Liver (tissue), 9 donors: ENCODE data around the gene FAXDC2. TPM values are rescaled to one million over a fixed set of nuclear protein-coding genes. Genes with fewer than 3 reads are reported as not detected.

Experiments used
- DNase-seq: peaks from one replicate; pipeline ENCODE4 v3.0.0-alpha.2; 2017; ENCODE audit warnings: low spot score
- H3K27ac ChIP-seq, 2 donors: one replicate each; pipeline ENCODE4 v1.7.0; 2013; ENCODE audit warnings: inconsistent platforms in 2 of 2, low read length in 2 of 2, control low read depth in 1 of 2, low read depth in 1 of 2, mild to moderate bottlenecking in 1 of 2
- H3K27me3 ChIP-seq, 4 donors: one replicate each; pipeline versions ENCODE4 v1.6.1 to v1.7.0; 2013; ENCODE audit warnings: low read length in 3 of 4, inconsistent platforms in 1 of 4, mild to moderate bottlenecking in 1 of 4, moderate library complexity in 1 of 4; ENCODE audit not compliant: control insufficient read depth in 4 of 4, insufficient read depth in 4 of 4
- H3K36me3 ChIP-seq, 4 donors: one replicate each; pipeline versions ENCODE4 v1.6.1 to v1.7.0; 2013; ENCODE audit warnings: low read length in 3 of 4, mild to moderate bottlenecking in 3 of 4, low read depth in 1 of 4, moderate library complexity in 1 of 4; ENCODE audit not compliant: control insufficient read depth in 4 of 4, insufficient read depth in 3 of 4
- H3K4me1 ChIP-seq, 4 donors: one replicate each; pipeline versions ENCODE4 v1.6.1 to v1.7.0; 2013; ENCODE audit warnings: low read length in 3 of 4, mild to moderate bottlenecking in 3 of 4, moderate library complexity in 1 of 4; ENCODE audit not compliant: control insufficient read depth in 4 of 4, insufficient read depth in 4 of 4
- H3K4me3 ChIP-seq, 3 donors: one replicate each; pipeline versions ENCODE4 v1.6.1 to v1.7.0; 2013; ENCODE audit warnings: low read length in 3 of 3, control low read depth in 1 of 3, low read depth in 1 of 3, mild to moderate bottlenecking in 1 of 3
- H3K9ac ChIP-seq, 2 donors: one replicate each; pipeline ENCODE4 v1.7.0; 2013; ENCODE audit warnings: low read length in 2 of 2, mild to moderate bottlenecking in 2 of 2, moderate library complexity in 2 of 2, control low read depth in 1 of 2, low read depth in 1 of 2
- H3K9me3 ChIP-seq, 4 donors: one replicate each; pipeline versions ENCODE4 v1.6.1 to v1.7.0; 2013; ENCODE audit warnings: low read length in 3 of 4; ENCODE audit not compliant: control insufficient read depth in 4 of 4
- EGR1 ChIP-seq, 2 donors: IDR thresholded peaks; 2 replicates each; pipeline ENCODE4 v1.6.1; 2016 to 2018; ENCODE audit warnings: antibody characterized with exemption in 2 of 2, low read depth in 2 of 2
- FOXA1 ChIP-seq: IDR thresholded peaks from 2 replicates; pipeline ENCODE4 v1.6.1; 2016; ENCODE audit warnings: antibody characterized with exemption
- FOXA2 ChIP-seq: IDR thresholded peaks from 2 replicates; pipeline ENCODE4 v1.6.1; 2016; ENCODE audit warnings: antibody characterized with exemption
- GABPA ChIP-seq, 2 donors: IDR thresholded peaks in 1 of 2; conservative IDR thresholded peaks in 1 of 2; 2 replicates each; pipeline ENCODE4 v1.6.1; 2016; ENCODE audit warnings: antibody characterized with exemption in 2 of 2, mild to moderate bottlenecking in 1 of 2, moderate library complexity in 1 of 2
- HNF4A ChIP-seq, 2 donors: conservative IDR thresholded peaks; 2 replicates each; pipeline ENCODE4 v1.6.1; 2016; ENCODE audit warnings: antibody characterized with exemption in 2 of 2, mild to moderate bottlenecking in 2 of 2
- HNF4G ChIP-seq: IDR thresholded peaks from 2 replicates; pipeline ENCODE4 v1.6.1; 2016; ENCODE audit warnings: antibody characterized with exemption
- JUND ChIP-seq, 2 donors: IDR thresholded peaks; 2 replicates each; pipeline ENCODE4 v1.6.1; 2016; ENCODE audit warnings: antibody characterized with exemption in 2 of 2
- NR2F2 ChIP-seq: IDR thresholded peaks from 2 replicates; pipeline ENCODE4 v1.6.1; 2016; ENCODE audit warnings: antibody characterized with exemption
- RAD21 ChIP-seq, 2 donors: IDR thresholded peaks; 2 replicates each; pipeline ENCODE4 v1.6.1; 2016; ENCODE audit warnings: antibody characterized with exemption in 2 of 2, mild to moderate bottlenecking in 2 of 2
- RXRA ChIP-seq, 2 donors: IDR thresholded peaks; 2 replicates each; pipeline ENCODE4 v1.6.1; 2017 to 2018; ENCODE audit warnings: antibody characterized with exemption in 2 of 2, mild to moderate bottlenecking in 1 of 2
- SP1 ChIP-seq: IDR thresholded peaks from 2 replicates; pipeline ENCODE4 v1.6.1; 2018; ENCODE audit warnings: antibody characterized with exemption, mild to moderate bottlenecking
- TAF1 ChIP-seq: conservative IDR thresholded peaks from 2 replicates; pipeline ENCODE4 v1.6.1; 2016; ENCODE audit warnings: antibody characterized with exemption, mild to moderate bottlenecking
- YY1 ChIP-seq: IDR thresholded peaks from 2 replicates; pipeline ENCODE4 v1.6.1; 2016; ENCODE audit warnings: antibody characterized with exemption, mild to moderate bottlenecking
- WGBS: extraction: QIAGEN DNeasy Blood & Tissue Kit; methylation state at CpG from one replicate; pipeline ENCODE4 v1.1.7; 2013; 5-methylcytosine and 5-hydroxymethylcytosine counted together
- polyA plus RNA-seq, 2 donors: library from polyadenylated mRNA; stranded (reverse) in 1 of 2; unstranded in 1 of 2; fragments of 200-250 nt in 1 of 2; fragments of >200 nt in 1 of 2; fragmentation: Nextera tagmentation in 1 of 2; extraction: Ambion mirVana in 1 of 2; gene quantifications; one replicate each; pipeline versions ENCODE4 v1.2.1 to v1.2.3, GENCODE V29; 2013 to 2015
- total RNA-seq, 2 donors: library from RNA; depleted of rRNA; stranded (reverse); fragments of >200 nt; gene quantifications; one replicate each; pipeline ENCODE4 v1.2.3, GENCODE V29; 2014
- TF ChIP-seq, protein P1 (sequence below): IDR thresholded peaks from 2 replicates; pipeline ENCODE4 v1.6.1; 2016; ENCODE audit warnings: antibody characterized with exemption
- TF ChIP-seq, protein P2 (sequence below): IDR thresholded peaks from 2 replicates; pipeline ENCODE4 v1.6.1; 2016; ENCODE audit warnings: antibody characterized with exemption
- TF ChIP-seq, protein P3 (sequence below): IDR thresholded peaks from 2 replicates; pipeline ENCODE4 v1.6.1; 2016; ENCODE audit warnings: antibody characterized with exemption
- TF ChIP-seq, protein P4 (sequence below): fragments of 150-350 bp; IDR thresholded peaks from 2 replicates; pipeline ENCODE4 v1.5.1; 2017; ENCODE audit warnings: improper control_type of control experiment, low read depth, low read length; ENCODE audit not compliant: missing input control
- TF ChIP-seq, protein P5 (sequence below): IDR thresholded peaks from 2 replicates; pipeline ENCODE4 v1.6.1; 2016; ENCODE audit warnings: antibody characterized with exemption, mild to moderate bottlenecking
- donor health status: healthy.
- donor health status: healthy.
- donor health status: healthy.
- donor health status: healthy.
- donor health status: healthy.

Gene FAXDC2
- total and polyA plus RNA-seq, 4 donors: 27.5 to 110 (median 64.5) TPM

DNA sequence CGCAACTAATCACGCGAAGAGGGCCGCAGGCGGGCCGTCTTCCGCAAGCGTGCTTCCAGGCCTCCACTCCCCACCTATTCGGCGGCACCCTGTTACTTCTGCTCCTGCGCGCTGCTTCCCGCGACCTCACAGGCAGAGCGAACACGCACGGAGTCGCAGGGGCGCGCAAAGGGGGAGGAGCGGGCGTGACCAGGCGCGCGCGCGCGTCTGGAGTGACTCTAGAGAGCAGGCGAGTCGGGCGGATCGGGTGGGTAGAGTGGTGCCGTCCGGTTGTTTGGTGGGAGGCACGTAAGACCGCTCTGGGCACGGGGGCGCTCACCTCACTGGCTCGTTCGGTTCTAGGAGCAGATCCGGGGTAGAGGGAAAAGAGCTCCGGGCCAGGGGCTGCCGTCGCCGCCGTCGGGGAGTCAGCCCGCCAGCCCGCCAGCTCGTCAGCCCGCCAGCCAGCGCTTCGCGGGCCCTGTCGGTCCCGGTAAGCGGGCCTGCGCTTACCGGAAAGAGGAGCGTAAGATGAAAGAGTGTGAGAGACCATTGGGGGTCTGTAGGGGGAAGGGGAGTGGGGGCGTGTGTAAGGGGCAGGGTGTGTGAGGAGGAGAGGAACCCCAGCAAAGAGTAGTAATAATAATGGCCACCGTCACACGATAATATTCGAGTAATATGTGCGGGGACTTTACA is 8.0 kb upstream of the FAXDC2 start, which contains the start of gene CNOT8 (continued):
- no peak for TF ChIP-seq JUND (IDR thresholded peaks at IDR 0.05)
- peak; percentile 34 to 61 for TF ChIP-seq RAD21 (IDR thresholded peaks at IDR 0.05)
- TF ChIP-seq GABPA (IDR thresholded peaks at IDR 0.05 in 1 of 2, conservative IDR thresholded peaks at IDR 0.05 in 1 of 2): peak in 1 of 2 donors; percentile 57
- peak in 1 of 2 donors; percentile 35 for TF ChIP-seq EGR1 (IDR thresholded peaks at IDR 0.05; ENCODE audit: low read depth in 2 of 2)
- TF ChIP-seq, protein P1, sequence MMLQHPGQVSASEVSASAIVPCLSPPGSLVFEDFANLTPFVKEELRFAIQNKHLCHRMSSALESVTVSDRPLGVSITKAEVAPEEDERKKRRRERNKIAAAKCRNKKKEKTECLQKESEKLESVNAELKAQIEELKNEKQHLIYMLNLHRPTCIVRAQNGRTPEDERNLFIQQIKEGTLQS: no peak
- TF ChIP-seq, protein P2, sequence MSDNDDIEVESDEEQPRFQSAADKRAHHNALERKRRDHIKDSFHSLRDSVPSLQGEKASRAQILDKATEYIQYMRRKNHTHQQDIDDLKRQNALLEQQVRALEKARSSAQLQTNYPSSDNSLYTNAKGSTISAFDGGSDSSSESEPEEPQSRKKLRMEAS: peak; percentile 59
- no peak for TF ChIP-seq HNF4G
- peak; percentile 8 for TF ChIP-seq FOXA1

DNA sequence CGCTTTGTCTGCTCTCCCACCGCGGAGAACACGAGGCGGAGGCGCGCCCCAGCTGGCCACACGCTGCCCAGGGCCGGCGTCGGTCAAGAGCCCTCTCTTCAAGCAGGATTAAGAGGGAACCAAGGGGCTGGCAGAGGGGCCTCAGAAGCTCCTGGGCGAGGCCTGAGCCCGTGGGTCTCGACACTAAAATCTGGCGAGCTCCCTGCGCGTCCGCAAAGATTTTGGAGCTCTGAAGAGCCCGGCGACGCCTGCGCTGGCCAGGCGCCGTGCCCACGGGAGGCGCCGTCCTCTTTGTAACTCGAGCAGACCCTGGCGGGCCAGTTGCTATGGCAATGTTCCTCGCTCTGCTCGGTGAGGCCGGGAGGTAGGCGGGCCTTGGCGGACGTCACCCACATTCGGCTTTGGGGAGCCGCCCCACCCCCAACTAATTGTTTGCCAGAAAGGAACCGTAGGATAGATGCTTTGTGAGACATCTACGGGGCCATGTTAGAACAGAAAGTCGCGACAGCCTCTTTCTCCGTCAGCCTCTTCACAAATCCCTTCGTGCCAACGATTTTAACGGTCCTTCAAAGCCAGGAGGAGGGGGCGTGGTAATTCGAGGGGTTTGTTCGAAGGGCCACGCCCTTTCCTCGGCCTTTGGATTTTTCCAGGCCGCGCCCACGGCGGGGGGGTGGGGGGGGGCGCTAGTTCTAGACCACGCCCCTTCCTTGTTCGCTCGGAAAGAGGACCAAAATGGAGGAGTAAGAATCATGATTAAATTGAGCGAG is 7.3 kb upstream of the FAXDC2 start:
- under 1% methylated on average over 59 of the region's 59 CpGs for WGBS
- TF ChIP-seq FOXA2: no peak
- TF ChIP-seq, protein P2: no peak
- peak in 1 of 2 donors; percentile 25 for TF ChIP-seq RAD21 (IDR thresholded peaks at IDR 0.05)
- peak; percentile 97 for TF ChIP-seq YY1
- TF ChIP-seq GABPA (IDR thresholded peaks at IDR 0.05 in 1 of 2, conservative IDR thresholded peaks at IDR 0.05 in 1 of 2): no peak
- no peak for TF ChIP-seq NR2F2
- peak; percentile 7 for TF ChIP-seq FOXA1
- TF ChIP-seq, protein P3, sequence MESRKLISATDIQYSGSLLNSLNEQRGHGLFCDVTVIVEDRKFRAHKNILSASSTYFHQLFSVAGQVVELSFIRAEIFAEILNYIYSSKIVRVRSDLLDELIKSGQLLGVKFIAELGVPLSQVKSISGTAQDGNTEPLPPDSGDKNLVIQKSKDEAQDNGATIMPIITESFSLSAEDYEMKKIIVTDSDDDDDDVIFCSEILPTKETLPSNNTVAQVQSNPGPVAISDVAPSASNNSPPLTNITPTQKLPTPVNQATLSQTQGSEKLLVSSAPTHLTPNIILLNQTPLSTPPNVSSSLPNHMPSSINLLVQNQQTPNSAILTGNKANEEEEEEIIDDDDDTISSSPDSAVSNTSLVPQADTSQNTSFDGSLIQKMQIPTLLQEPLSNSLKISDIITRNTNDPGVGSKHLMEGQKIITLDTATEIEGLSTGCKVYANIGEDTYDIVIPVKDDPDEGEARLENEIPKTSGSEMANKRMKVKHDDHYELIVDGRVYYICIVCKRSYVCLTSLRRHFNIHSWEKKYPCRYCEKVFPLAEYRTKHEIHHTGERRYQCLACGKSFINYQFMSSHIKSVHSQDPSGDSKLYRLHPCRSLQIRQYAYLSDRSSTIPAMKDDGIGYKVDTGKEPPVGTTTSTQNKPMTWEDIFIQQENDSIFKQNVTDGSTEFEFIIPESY: peak; percentile 44
- TF ChIP-seq RXRA (IDR thresholded peaks at IDR 0.05): no peak
- TF ChIP-seq HNF4G: no peak
- TF ChIP-seq, protein P4, sequence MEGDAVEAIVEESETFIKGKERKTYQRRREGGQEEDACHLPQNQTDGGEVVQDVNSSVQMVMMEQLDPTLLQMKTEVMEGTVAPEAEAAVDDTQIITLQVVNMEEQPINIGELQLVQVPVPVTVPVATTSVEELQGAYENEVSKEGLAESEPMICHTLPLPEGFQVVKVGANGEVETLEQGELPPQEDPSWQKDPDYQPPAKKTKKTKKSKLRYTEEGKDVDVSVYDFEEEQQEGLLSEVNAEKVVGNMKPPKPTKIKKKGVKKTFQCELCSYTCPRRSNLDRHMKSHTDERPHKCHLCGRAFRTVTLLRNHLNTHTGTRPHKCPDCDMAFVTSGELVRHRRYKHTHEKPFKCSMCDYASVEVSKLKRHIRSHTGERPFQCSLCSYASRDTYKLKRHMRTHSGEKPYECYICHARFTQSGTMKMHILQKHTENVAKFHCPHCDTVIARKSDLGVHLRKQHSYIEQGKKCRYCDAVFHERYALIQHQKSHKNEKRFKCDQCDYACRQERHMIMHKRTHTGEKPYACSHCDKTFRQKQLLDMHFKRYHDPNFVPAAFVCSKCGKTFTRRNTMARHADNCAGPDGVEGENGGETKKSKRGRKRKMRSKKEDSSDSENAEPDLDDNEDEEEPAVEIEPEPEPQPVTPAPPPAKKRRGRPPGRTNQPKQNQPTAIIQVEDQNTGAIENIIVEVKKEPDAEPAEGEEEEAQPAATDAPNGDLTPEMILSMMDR: no peak
- no peak for TF ChIP-seq SP1
- TF ChIP-seq, protein P1: no peak
- peak; percentile 13 to 43 for TF ChIP-seq HNF4A (conservative IDR thresholded peaks at IDR 0.05)
- no peak for TF ChIP-seq JUND (IDR thresholded peaks at IDR 0.05)
- TF ChIP-seq EGR1 (IDR thresholded peaks at IDR 0.05; ENCODE audit: low read depth in 2 of 2): no peak
- TF ChIP-seq, protein P5, sequence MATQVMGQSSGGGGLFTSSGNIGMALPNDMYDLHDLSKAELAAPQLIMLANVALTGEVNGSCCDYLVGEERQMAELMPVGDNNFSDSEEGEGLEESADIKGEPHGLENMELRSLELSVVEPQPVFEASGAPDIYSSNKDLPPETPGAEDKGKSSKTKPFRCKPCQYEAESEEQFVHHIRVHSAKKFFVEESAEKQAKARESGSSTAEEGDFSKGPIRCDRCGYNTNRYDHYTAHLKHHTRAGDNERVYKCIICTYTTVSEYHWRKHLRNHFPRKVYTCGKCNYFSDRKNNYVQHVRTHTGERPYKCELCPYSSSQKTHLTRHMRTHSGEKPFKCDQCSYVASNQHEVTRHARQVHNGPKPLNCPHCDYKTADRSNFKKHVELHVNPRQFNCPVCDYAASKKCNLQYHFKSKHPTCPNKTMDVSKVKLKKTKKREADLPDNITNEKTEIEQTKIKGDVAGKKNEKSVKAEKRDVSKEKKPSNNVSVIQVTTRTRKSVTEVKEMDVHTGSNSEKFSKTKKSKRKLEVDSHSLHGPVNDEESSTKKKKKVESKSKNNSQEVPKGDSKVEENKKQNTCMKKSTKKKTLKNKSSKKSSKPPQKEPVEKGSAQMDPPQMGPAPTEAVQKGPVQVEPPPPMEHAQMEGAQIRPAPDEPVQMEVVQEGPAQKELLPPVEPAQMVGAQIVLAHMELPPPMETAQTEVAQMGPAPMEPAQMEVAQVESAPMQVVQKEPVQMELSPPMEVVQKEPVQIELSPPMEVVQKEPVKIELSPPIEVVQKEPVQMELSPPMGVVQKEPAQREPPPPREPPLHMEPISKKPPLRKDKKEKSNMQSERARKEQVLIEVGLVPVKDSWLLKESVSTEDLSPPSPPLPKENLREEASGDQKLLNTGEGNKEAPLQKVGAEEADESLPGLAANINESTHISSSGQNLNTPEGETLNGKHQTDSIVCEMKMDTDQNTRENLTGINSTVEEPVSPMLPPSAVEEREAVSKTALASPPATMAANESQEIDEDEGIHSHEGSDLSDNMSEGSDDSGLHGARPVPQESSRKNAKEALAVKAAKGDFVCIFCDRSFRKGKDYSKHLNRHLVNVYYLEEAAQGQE: peak; percentile 14
- TF ChIP-seq TAF1: no peak
- peaks cover 4 to 27% (median 23%) of the 10 kb centered on the region in 4 donors for H3K4me1 ChIP-seq
- peak overlapping the region; percentile 59 to 86 (median 75) for H3K4me3 ChIP-seq
- no peaks in the 10 kb centered on the region for H3K9me3 ChIP-seq
- peak overlapping the region; percentile 79 to 82 for H3K9ac ChIP-seq
- peak overlapping the region; percentile 90 to 93 for H3K27ac ChIP-seq
- no peaks in the 10 kb centered on the region for H3K27me3 ChIP-seq
- no peaks in the 10 kb centered on the region for H3K36me3 ChIP-seq
- peak; percentile 89 for DNase-seq
